Dedifferentiated amniotic fluid mesenchymal stem cell (primary cell): ENCODE results near the gene TBRG4.
"Not testable (repeated sequence)": the region's sequence is repeated elsewhere in the genome, so short reads cannot be mapped to it uniquely, and the experiment has no call there.

Source experiments
- DNase-seq: peaks from one replicate; pipeline ENCODE4 v3.0.0-alpha.2; 2016; ENCODE audit errors: extremely low spot score

The TBRG4 gene

GRCh38 chr7:45117582-45117981, 6.1 kb upstream of the TBRG4 start:
- DNase-seq: no peak

GRCh38 chr7:45116048-45116447, 4.6 kb upstream of the TBRG4 start:
- no peak for DNase-seq

- DNase-seq: no peak
Observed at GRCh38 chr7:45114926-45115325, 3.4 kb upstream of the TBRG4 start.

GRCh38 chr7:45114257-45114656, 2.8 kb upstream of the TBRG4 start:
- not testable (repeated sequence) for DNase-seq

- no peak for DNase-seq
Observed at GRCh38 chr7:45112648-45113047, 1.2 kb upstream of the TBRG4 start.

- DNase-seq: no peak
Observed at GRCh38 chr7:45108863-45109262, 2.6 kb downstream of the TBRG4 start.

GRCh38 chr7:45107356-45107755, 4.1 kb downstream of the TBRG4 start:
- no peak for DNase-seq

- no peak for DNase-seq
Observed at GRCh38 chr7:45106820-45107219, 4.7 kb downstream of the TBRG4 start.

GRCh38 chr7:45105588-45106188, 5.8 kb downstream of the TBRG4 start:
- DNase-seq: no peak

GRCh38 chr7:45104844-45105587, 6.5 kb downstream of the TBRG4 start:
- no peak for DNase-seq

GRCh38 chr7:45103958-45104843, 7.3 kb downstream of the TBRG4 start:
- no peak for DNase-seq

- no peak for DNase-seq
Observed at GRCh38 chr7:45102785-45103712, 8.4 kb downstream of the TBRG4 start.

GRCh38 chr7:45101748-45102147, 9.7 kb downstream of the TBRG4 start:
- DNase-seq: no peak

GRCh38 chr7:45100761-45101480, 10.6 kb downstream of the TBRG4 start:
- no peak for DNase-seq

- no peak for DNase-seq
Observed at GRCh38 chr7:45099891-45100760, 11.4 kb downstream of the TBRG4 start.

- no peak for DNase-seq
Observed at GRCh38 chr7:45098983-45099839, 12.3 kb downstream of the TBRG4 start.

- DNase-seq: peak; percentile 21
Observed at GRCh38 chr7:45092931-45093235, 18.6 kb downstream of the TBRG4 start.

- peak; percentile 54 for DNase-seq
Observed at GRCh38 chr7:45092100-45092930, 19.2 kb downstream of the TBRG4 start.
